Lower leg skin (tissue), 3 donors: ENCODE data around the gene PRKCH.

Experiments used
- POLR2A ChIP-seq, 2 donors: fragments of 450-650 bp; IDR thresholded peaks; one replicate each; pipeline ENCODE4 v1.6.1; 2016 to 2017; ENCODE audit warnings: antibody characterized with exemption in 2 of 2, mild to moderate bottlenecking in 1 of 2, moderate library complexity in 1 of 2
- TF ChIP-seq, protein P1 (sequence below), 3 donors: fragments of 450-650 bp; IDR thresholded peaks; one replicate each; pipeline ENCODE4 v1.5.1; 2016; ENCODE audit warnings: antibody characterized with exemption in 3 of 3, mild to moderate bottlenecking in 3 of 3, moderate library complexity in 2 of 3

DNA sequence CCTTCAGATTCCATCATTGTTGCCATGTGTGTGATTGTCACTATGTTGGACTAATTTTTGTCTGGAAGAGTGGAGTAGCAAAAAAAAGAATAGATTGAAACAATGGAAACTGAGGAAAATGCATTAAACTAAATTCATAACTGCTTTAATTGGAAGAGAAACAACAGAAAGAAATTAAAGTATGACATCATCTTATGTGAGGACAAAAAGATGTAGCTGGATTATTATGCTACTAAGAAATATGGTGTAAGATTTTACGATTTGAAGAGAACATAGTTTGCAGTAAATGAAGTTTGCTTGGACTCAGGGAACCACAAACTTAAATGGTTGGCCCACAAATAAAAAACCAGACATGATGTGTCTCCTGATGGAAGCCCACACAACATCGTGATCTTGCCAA is 76.8 kb downstream of the PRKCH start:
- TF ChIP-seq POLR2A (IDR thresholded peaks at IDR 0.05), result no peak
- TF ChIP-seq, protein P1, sequence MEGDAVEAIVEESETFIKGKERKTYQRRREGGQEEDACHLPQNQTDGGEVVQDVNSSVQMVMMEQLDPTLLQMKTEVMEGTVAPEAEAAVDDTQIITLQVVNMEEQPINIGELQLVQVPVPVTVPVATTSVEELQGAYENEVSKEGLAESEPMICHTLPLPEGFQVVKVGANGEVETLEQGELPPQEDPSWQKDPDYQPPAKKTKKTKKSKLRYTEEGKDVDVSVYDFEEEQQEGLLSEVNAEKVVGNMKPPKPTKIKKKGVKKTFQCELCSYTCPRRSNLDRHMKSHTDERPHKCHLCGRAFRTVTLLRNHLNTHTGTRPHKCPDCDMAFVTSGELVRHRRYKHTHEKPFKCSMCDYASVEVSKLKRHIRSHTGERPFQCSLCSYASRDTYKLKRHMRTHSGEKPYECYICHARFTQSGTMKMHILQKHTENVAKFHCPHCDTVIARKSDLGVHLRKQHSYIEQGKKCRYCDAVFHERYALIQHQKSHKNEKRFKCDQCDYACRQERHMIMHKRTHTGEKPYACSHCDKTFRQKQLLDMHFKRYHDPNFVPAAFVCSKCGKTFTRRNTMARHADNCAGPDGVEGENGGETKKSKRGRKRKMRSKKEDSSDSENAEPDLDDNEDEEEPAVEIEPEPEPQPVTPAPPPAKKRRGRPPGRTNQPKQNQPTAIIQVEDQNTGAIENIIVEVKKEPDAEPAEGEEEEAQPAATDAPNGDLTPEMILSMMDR (IDR thresholded peaks at IDR 0.05), result no peak
